ENCODE data around the gene NEDD8.

Gene NEDD8

GRCh38 chr14:24260026-24260779 is 28.0 kb upstream of the NEDD8 start:
- Histone ChIP-seq H3K4me3 (IDR thresholded peaks at IDR 0.05; ENCODE audit: insufficient read depth, low read depth, low read length) (no peak overlapping the region), H3K79me2 (ENCODE audit: insufficient read depth, low read depth) (no peaks in the 10 kb centered on the region), H3K27ac (no peak overlapping the region), H3K36me3 (ENCODE audit: insufficient read depth) (no peaks in the 10 kb centered on the region), H3K4me1 (ENCODE audit: low read depth, poor library complexity, severe bottlenecking) (no peaks in the 10 kb centered on the region), H3K27me3 (ENCODE audit: insufficient read depth, low read depth) (no peaks in the 10 kb centered on the region), H3K9ac (no peak overlapping the region), H2AFZ (ENCODE audit: low read depth) (no peak overlapping the region), H3K4me2 (no peak overlapping the region), H4K20me1 (ENCODE audit: insufficient read depth) (no peaks in the 10 kb centered on the region)
- TF ChIP-seq, protein P1, sequence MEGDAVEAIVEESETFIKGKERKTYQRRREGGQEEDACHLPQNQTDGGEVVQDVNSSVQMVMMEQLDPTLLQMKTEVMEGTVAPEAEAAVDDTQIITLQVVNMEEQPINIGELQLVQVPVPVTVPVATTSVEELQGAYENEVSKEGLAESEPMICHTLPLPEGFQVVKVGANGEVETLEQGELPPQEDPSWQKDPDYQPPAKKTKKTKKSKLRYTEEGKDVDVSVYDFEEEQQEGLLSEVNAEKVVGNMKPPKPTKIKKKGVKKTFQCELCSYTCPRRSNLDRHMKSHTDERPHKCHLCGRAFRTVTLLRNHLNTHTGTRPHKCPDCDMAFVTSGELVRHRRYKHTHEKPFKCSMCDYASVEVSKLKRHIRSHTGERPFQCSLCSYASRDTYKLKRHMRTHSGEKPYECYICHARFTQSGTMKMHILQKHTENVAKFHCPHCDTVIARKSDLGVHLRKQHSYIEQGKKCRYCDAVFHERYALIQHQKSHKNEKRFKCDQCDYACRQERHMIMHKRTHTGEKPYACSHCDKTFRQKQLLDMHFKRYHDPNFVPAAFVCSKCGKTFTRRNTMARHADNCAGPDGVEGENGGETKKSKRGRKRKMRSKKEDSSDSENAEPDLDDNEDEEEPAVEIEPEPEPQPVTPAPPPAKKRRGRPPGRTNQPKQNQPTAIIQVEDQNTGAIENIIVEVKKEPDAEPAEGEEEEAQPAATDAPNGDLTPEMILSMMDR (conservative IDR thresholded peaks at IDR 0.05; ENCODE audit: low read depth, low read length), result no peak

DNA sequence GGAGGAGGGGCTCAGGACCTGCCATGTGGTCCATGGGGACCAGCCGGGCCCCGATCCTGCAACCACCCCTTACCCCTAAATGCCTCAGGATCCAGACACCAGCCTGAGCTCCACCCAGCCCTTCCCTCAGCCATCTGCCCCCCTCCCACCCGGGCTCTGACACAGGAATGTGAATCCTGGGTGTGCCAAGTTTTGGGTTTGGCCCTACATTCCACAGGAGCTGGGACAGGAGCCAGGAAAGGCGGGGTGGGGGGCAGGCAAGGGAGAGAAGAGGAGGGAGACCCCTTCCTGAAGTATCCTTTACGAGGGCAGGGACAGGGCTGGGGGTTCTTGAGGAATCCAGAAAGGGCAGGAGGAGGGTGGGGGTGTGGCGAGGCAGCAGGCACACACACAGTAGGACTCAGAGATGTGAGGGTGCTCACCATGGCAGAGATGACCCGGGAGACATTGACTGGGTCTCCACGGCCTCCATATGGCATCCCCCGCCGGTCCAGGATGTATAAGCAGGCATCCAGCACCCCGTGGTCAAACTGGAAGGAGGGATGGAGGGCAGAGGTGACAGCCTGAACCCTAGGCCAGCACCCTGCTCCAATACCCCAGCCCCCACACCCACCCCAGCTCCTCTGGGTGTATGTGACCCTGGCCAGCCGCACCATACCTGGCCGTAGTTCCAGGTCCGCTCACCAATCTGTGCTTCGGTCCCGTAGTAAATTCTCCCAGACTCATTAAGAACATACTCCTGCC is 27.3 kb upstream of the NEDD8 start:
- Histone ChIP-seq H3K27me3 (ENCODE audit: insufficient read depth, low read depth) (no peaks in the 10 kb centered on the region), H2AFZ (ENCODE audit: low read depth) (no peak overlapping the region), H3K27ac (no peak overlapping the region), H3K9ac (no peak overlapping the region), H3K36me3 (ENCODE audit: insufficient read depth) (no peaks in the 10 kb centered on the region), H3K79me2 (ENCODE audit: insufficient read depth, low read depth) (no peaks in the 10 kb centered on the region), H3K4me2 (no peak overlapping the region), H3K4me1 (ENCODE audit: low read depth, poor library complexity, severe bottlenecking) (no peaks in the 10 kb centered on the region), H4K20me1 (ENCODE audit: insufficient read depth) (no peaks in the 10 kb centered on the region), H3K4me3 (IDR thresholded peaks at IDR 0.05; ENCODE audit: insufficient read depth, low read depth, low read length) (no peak overlapping the region)
- TF ChIP-seq, protein P1 (conservative IDR thresholded peaks at IDR 0.05; ENCODE audit: low read depth, low read length), result no peak

GRCh38 chr14:24258548-24259265 is 26.5 kb upstream of the NEDD8 start:
- Histone ChIP-seq H2AFZ (ENCODE audit: low read depth) (no peak overlapping the region), H3K36me3 (ENCODE audit: insufficient read depth) (no peaks in the 10 kb centered on the region), H3K4me1 (ENCODE audit: low read depth, poor library complexity, severe bottlenecking) (no peaks in the 10 kb centered on the region), H3K4me2 (no peak overlapping the region), H3K27ac (no peak overlapping the region), H3K27me3 (ENCODE audit: insufficient read depth, low read depth) (no peaks in the 10 kb centered on the region), H3K79me2 (ENCODE audit: insufficient read depth, low read depth) (no peaks in the 10 kb centered on the region), H3K9ac (no peak overlapping the region), H4K20me1 (ENCODE audit: insufficient read depth) (no peaks in the 10 kb centered on the region), H3K4me3 (IDR thresholded peaks at IDR 0.05; ENCODE audit: insufficient read depth, low read depth, low read length) (no peak overlapping the region)
- TF ChIP-seq, protein P1 (conservative IDR thresholded peaks at IDR 0.05; ENCODE audit: low read depth, low read length), result no peak

- no peaks in the 10 kb centered on the region for H3K36me3 ChIP-seq (ENCODE audit: insufficient read depth)
- H3K4me1 ChIP-seq (ENCODE audit: low read depth, poor library complexity, severe bottlenecking), result no peaks in the 10 kb centered on the region
- no peak overlapping the region for H3K9ac ChIP-seq
- no peak overlapping the region for H2AFZ ChIP-seq (ENCODE audit: low read depth)
- H3K27me3 ChIP-seq (ENCODE audit: insufficient read depth, low read depth), result no peaks in the 10 kb centered on the region
- no peaks in the 10 kb centered on the region for H4K20me1 ChIP-seq (ENCODE audit: insufficient read depth)
- no peaks in the 10 kb centered on the region for H3K79me2 ChIP-seq (ENCODE audit: insufficient read depth, low read depth)
- H3K27ac ChIP-seq, result no peak overlapping the region
- H3K4me3 ChIP-seq (IDR thresholded peaks at IDR 0.05; ENCODE audit: insufficient read depth, low read depth, low read length), result no peak overlapping the region
- H3K4me2 ChIP-seq, result no peak overlapping the region
- TF ChIP-seq, protein P1 (conservative IDR thresholded peaks at IDR 0.05; ENCODE audit: low read depth, low read length), result no peak
Measured at GRCh38 chr14:24258119-24258518, 26.0 kb upstream of the NEDD8 start.
